ENCODE results near the gene MYH7.

Gene MYH7

GRCh38 chr14:23435543-23436326 lies at the start of gene MYH7:
Gene MYH7 (minus strand): TSS chr14:23435660. CDS start chr14:23433732, 1,928 bp downstream.
- DNase-seq: no peak

- peak; percentile 56 for DNase-seq
These were observed 47.9 kb upstream of the MYH7 start for GRCh38 chr14:23483236-23483854.

DNA sequence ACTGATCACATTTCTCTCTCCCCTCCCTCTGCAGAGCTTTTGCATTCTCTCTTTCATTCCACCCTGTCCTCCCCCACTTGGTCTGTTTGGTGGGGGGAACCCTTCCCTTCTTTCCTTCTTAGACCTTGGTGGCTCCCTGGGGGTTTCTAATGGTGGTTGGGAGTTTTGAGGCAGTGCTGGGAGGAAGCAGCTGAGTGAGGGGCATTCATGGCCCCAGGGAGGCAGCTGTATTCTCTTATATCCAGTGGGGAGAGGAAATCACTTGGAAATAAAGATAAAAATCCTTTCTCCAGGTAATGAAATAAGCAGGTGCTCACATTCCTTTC lies 47.3 kb upstream of the MYH7 start:
- no peak for DNase-seq

DNA sequence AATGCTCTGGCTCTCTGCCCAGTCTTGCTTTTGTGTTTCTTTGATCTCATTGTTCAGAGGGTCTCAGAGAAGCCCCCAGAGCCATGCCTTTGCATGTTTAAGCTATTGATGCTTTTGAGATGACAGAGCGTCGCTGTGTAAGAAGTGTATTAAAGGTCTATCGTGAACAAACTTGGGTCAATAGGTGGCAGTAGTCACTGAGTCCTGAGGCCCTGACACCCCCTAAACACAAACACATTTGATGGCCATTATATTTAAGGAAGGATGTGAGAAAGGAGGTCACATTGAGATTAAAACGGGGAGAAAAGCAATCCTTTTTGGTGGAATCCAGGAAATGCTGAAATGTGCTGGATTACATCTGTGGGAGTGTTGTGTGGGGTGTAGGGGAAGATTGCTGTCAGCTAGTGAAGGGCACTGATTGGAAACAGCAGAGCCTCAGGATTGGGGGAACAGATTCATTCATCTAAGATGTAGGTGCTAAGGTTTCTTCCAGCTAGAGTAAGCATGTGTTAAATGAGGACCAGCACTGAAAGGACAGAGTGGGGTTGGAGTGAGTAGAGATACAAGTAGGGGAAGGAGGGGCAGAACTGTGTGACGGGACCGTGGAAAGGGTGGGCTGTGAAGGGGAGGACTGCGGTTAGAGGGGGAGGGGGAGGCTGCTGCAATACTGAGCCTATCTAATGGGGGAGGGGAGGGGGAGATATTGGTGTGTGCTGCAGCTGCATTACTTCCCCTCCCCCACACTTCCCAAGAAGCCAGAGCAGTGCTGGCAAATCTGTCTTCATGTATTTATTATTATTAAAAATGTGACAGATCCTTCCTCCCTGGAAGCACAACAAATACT lies 46.7 kb upstream of the MYH7 start:
- DNase-seq: peak; percentile 20

GRCh38 chr14:23481362-23481970 lies 46.0 kb upstream of the MYH7 start:
- peak; percentile 72 for DNase-seq

DNA sequence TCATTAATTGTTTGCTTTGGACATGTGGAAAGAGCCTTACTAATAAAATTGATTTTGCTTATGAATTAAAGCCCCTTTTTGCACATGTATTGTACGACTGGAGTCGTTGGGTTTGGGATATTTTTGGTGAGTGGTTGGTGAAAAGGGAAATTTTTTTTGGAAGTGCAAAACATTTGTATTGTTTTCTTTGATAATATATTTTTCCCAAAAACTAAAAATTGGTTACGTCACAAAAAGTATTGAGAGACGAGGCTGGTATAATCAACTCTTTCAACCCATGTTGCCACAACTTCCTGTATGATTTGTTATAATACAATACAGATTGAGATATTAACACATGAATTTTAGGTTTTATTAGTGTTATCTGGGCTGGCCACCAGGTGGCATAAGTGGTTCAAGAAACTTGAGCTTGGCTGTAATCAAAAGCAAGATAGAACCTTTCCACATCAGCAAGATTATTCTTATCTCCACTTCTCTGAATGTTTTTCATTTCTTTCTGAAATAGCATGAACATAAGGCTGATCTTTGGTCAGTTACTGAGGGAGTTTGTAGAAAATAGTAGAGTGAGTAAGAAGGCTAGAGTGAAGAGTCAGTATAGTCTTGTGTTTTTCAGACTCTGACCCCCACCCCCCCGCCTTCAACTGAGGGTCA lies 42.8 kb upstream of the MYH7 start:
- DNase-seq: peak; percentile 87

GRCh38 chr14:23470947-23471346 lies 35.5 kb upstream of the MYH7 start:
- no peak for DNase-seq

- DNase-seq: no peak
These were observed 34.5 kb upstream of the MYH7 start for GRCh38 chr14:23469906-23470403.

GRCh38 chr14:23469127-23469905 lies 33.9 kb upstream of the MYH7 start, which contains the start of gene NGDN:
Gene NGDN (plus strand): TSS chr14:23469703. CDS start chr14:23469716, 13 bp downstream.
- peak; percentile 100 for DNase-seq

DNA sequence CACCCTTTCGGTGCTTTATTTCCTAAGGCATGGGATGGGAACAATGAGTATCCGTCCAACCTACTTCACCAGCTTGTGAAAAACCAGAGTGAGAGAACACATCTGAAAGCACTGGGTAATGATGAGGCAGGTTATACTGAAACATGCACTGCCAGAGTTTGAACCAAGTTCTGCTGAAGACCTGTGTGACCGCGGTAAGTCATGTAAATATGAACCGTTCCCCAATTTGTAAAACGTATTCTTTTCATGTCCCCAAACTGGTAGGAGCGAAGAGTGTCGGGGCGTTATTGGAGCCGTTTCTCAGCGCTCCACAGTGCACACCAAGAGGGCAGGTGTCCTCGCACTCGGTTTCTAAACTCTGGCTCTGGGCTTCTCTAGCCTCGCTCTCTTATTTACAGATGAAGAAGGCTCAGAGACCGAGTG lies 33.3 kb upstream of the MYH7 start:
- DNase-seq: no peak

GRCh38 chr14:23465261-23465660 lies 29.8 kb upstream of the MYH7 start:
- no peak for DNase-seq

DNA sequence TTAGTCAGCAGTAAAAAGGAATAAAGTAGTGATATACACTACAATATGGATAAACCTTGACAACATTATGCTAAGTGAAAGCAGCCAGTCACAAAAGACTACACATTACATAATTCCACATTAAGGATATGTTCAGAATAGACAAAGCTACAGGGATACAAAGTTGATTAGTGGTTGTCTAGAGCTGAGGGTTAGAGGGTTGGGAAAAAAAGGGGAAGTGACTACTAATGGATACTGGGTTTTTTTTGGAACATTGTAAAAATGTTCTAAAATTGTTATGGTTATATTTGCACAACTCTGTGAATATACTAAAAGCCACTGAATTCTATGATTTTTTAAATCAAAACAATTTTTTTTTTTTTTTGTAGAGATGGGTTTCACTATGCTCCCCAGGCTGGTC lies 29.2 kb upstream of the MYH7 start:
- no peak for DNase-seq

DNA sequence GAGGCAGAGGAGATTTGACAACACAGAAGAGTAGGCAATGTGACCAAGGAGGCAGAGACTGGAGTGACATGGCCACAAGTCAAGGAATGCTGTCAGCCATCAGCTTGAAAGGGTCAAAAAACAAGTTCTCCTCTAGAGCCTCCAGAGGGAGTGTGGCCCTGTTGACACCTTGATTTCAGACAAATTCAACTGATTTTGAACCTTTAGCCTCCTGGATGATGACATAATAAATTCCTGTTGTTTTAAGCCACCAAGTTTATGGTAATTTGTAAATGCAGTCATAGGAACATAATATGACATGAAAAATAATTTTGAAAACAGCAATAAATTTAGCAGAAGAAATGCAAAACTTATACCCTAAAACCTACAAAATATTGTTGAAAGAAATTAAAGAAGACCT lies 25.5 kb upstream of the MYH7 start:
- no peak for DNase-seq

GRCh38 chr14:23457587-23458445 lies 22.4 kb upstream of the MYH7 start:
- DNase-seq: no peak

DNA sequence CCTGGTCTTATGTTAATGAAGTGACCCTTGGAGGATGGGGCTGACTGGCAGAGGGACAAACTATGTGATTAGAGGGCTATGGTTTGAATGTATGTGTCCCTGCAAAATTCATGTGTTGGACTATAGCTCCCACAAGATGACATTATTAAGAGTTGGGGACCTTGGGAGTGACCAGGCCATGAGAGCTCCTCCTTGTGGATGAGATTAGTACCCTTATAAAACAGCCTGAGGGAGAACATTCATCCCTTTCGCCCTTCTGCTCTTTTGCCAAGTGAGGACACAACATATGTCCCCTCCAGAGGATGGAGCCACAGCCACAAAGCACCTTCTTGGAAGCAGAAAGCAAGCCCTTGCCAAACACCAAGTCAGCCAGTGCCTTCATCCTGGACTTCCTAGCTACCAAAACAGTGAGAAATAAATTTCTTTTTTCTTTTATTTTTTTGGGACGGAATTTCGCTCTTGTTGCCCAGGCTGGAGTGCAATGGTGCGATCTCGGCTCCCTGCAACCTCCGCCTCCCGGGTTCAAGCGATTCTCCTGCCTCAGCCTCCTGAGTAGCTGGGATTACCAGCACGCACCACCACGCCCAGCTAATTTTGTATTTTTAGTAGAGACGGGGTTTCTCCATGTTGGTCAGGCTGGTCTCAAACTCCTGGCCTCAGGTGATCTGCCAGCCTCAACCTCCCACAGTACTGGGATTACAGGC lies 21.6 kb upstream of the MYH7 start:
- peak; percentile 66 for DNase-seq

DNA sequence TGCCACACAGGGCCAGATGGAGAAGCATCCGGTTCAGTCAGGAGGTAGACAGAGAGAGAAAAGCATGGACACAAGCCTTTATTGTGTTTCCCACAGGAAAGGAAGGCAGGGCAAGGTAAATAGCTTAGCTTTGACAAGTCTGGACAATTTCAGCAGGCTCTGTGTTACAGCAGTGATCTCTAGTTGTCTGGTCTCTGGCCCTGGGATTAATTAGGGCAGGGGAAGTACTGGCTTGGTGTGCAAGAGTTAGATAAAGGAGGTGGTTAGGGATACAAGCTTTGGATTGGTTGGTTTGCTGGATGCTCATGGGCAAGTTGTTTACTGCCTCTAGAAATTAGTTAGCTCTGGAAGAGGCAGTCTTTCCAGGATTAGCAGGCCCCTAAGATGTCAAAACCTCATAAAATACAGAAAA lies 19.0 kb upstream of the MYH7 start:
- peak; percentile 96 for DNase-seq

DNA sequence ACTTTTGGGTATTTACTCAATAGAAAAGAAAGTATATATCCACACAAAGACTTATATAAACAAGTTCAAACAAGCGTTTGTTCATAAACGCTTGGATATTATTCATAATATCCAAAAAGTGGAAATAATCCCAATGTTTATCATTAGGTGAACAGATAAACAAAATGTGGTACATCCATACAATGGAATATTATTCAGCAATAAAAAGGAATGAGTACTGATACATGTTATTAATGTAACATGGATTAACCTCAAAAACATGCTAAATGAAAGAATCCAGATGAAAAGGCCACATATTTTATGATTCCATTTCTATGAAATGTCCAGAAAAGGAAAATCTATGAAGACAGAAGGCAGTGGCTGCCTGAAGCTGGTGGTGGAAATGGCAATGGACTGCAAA lies 16.8 kb upstream of the MYH7 start:
- DNase-seq: no peak

- no peak for DNase-seq
These were observed 14.9 kb upstream of the MYH7 start for GRCh38 chr14:23450379-23450778.

GRCh38 chr14:23449314-23449713 lies 13.9 kb upstream of the MYH7 start:
- DNase-seq: no peak
